B cell (primary cell): ENCODE data around the gene COA8.

Experiments used
- EZH2 ChIP-seq: IDR thresholded peaks from 2 replicates; pipeline ENCODE4 v1.6.1; 2012; ENCODE audit warnings: borderline replicate concordance, low read depth, mild to moderate bottlenecking, moderate library complexity, low read length; ENCODE audit not compliant: insufficient read depth, poor library complexity, severe bottlenecking
- TF ChIP-seq, protein P1 (sequence below): fragments of 200-600 bp; IDR thresholded peaks from one replicate; pipeline ENCODE4 v1.8.0; 2022; ENCODE audit warnings: antibody characterized with exemption, mild to moderate bottlenecking

DNA sequence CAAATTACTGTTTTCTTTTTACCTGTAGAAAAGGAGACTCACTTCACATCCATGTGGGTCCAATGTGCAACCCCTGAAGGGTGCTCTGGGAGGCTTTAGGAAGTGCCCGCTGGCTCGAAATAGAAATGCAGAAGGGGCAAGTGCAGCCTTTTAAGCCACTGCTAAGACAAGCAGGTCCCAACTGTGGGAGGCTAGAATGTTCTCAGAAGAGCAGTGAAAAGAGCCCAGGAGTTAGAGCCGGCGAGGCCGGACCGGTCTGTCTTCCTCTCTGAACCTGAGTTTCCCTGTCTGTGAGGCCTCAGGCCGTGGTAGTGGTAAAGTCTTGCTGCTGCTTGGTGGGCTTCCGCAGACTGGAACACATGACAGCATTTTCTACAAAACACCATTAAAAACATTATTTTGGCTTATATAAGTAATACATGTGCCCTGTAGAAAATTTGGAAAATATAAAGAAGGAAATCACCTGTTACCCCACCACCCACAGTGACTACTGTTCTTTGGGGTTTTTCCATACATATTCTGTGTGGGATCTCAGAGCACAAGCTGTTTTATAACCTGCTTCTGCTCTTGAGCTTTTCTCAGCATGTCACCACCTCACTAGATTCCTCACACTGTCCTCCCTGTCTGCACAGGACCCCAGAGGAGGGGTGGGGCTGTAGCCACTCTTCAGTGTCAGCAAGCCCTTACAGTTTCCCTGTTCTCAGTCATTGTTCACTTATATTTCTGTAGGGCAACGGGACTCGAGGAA is 46.2 kb upstream of the COA8 start:
- TF ChIP-seq, protein P1, sequence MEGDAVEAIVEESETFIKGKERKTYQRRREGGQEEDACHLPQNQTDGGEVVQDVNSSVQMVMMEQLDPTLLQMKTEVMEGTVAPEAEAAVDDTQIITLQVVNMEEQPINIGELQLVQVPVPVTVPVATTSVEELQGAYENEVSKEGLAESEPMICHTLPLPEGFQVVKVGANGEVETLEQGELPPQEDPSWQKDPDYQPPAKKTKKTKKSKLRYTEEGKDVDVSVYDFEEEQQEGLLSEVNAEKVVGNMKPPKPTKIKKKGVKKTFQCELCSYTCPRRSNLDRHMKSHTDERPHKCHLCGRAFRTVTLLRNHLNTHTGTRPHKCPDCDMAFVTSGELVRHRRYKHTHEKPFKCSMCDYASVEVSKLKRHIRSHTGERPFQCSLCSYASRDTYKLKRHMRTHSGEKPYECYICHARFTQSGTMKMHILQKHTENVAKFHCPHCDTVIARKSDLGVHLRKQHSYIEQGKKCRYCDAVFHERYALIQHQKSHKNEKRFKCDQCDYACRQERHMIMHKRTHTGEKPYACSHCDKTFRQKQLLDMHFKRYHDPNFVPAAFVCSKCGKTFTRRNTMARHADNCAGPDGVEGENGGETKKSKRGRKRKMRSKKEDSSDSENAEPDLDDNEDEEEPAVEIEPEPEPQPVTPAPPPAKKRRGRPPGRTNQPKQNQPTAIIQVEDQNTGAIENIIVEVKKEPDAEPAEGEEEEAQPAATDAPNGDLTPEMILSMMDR = no peak
- no peak for TF ChIP-seq EZH2
